ENCODE measurements around the gene C13orf46. TPM values are rescaled to one million over a fixed set of nuclear protein-coding genes. Genes with fewer than 3 reads are reported as not detected.

The C13orf46 gene
- total RNA-seq, 1 experiment from 2014 or later = 0.33 TPM

DNA sequence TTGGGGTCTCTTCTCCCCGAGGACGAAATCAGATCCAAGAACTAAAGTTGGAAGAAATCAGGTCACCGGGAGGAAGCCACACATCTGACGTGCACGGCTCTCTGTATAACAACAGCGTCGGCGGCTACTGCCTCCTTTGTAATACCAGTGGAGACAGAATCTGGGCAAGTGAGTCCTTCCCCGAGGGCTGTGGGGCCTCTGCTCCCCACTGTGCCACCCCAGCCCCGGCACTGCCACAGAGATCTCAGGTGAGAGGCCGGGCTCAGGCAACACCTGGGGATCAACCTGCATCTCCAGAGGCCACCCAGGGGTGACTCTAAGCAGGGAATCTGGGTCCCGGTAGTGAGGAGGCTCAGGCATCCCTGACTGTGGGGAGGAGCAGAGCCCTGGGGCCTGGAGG lies 33.7 kb upstream of the C13orf46 start:
- intact Hi-C loops (cut with micrococcal nuclease; ENCODE audit: unreplicated experiment) = no loop called here
- TF ChIP-seq, protein P1, sequence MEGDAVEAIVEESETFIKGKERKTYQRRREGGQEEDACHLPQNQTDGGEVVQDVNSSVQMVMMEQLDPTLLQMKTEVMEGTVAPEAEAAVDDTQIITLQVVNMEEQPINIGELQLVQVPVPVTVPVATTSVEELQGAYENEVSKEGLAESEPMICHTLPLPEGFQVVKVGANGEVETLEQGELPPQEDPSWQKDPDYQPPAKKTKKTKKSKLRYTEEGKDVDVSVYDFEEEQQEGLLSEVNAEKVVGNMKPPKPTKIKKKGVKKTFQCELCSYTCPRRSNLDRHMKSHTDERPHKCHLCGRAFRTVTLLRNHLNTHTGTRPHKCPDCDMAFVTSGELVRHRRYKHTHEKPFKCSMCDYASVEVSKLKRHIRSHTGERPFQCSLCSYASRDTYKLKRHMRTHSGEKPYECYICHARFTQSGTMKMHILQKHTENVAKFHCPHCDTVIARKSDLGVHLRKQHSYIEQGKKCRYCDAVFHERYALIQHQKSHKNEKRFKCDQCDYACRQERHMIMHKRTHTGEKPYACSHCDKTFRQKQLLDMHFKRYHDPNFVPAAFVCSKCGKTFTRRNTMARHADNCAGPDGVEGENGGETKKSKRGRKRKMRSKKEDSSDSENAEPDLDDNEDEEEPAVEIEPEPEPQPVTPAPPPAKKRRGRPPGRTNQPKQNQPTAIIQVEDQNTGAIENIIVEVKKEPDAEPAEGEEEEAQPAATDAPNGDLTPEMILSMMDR (IDR thresholded peaks at IDR 0.05; ENCODE audit: unreplicated experiment) = no peak

DNA sequence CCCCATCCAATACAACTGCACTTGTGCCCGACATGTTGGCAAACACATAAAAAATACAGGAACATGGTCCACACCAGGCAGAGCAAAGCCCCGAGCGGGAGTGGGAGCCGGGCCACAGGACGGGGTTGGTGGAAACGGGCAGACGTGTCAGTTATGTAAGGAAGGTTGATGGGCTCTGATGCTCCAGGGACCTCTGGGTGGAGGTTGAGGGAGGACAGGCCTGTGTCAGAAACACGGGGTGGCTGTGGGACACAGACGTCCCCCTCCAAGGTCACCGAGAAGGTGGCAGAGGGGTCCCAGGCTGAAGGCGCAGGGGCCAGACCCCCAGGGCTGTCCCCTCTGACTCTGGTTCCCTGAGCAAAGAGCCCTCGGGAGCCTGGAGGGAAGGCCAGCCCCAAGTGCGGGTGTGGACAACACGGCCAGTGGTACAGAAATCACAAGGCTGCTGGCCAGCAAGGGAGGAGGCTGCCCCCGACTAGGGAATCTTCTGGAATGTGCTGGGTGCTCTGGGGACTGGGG lies 31.4 kb upstream of the C13orf46 start:
- Mint-ChIP-seq H3K36me3 (ENCODE audit: insufficient read depth, unreplicated experiment) (no peaks in the 10 kb centered on the region), H3K27me3 (ENCODE audit: unreplicated experiment) (no peaks in the 10 kb centered on the region), H3K9me3 (ENCODE audit: low read depth, unreplicated experiment) (no peaks in the 10 kb centered on the region), H3K4me3 (ENCODE audit: low read depth, unreplicated experiment) (no peak overlapping the region), H3K4me1 (ENCODE audit: low read depth, unreplicated experiment) (no peaks in the 10 kb centered on the region), H3K27ac (ENCODE audit: unreplicated experiment) (no peak overlapping the region)
- intact Hi-C loops (cut with micrococcal nuclease; ENCODE audit: unreplicated experiment) = no loop called here
- BruUV-seq (replicated peaks) = no TSS peak
- CTCF ChIA-PET = no interaction called here
- no peak for DNase-seq
- TF ChIP-seq, protein P1 (IDR thresholded peaks at IDR 0.05; ENCODE audit: unreplicated experiment) = no peak

More for the DNA sequence above, 33.7 kb upstream of the C13orf46 start:
- DNase-seq = no peak
- H3K27me3 Mint-ChIP-seq (ENCODE audit: unreplicated experiment) = no peaks in the 10 kb centered on the region
- CTCF ChIA-PET = no interaction called here
- H3K36me3 Mint-ChIP-seq (ENCODE audit: insufficient read depth, unreplicated experiment) = no peaks in the 10 kb centered on the region
- no peak overlapping the region for H3K27ac Mint-ChIP-seq (ENCODE audit: unreplicated experiment)
- no peaks in the 10 kb centered on the region for H3K4me1 Mint-ChIP-seq (ENCODE audit: low read depth, unreplicated experiment)
- H3K4me3 Mint-ChIP-seq (ENCODE audit: low read depth, unreplicated experiment) = no peak overlapping the region
- H3K9me3 Mint-ChIP-seq (ENCODE audit: low read depth, unreplicated experiment) = no peaks in the 10 kb centered on the region
- no TSS peak for BruUV-seq (replicated peaks)

DNA sequence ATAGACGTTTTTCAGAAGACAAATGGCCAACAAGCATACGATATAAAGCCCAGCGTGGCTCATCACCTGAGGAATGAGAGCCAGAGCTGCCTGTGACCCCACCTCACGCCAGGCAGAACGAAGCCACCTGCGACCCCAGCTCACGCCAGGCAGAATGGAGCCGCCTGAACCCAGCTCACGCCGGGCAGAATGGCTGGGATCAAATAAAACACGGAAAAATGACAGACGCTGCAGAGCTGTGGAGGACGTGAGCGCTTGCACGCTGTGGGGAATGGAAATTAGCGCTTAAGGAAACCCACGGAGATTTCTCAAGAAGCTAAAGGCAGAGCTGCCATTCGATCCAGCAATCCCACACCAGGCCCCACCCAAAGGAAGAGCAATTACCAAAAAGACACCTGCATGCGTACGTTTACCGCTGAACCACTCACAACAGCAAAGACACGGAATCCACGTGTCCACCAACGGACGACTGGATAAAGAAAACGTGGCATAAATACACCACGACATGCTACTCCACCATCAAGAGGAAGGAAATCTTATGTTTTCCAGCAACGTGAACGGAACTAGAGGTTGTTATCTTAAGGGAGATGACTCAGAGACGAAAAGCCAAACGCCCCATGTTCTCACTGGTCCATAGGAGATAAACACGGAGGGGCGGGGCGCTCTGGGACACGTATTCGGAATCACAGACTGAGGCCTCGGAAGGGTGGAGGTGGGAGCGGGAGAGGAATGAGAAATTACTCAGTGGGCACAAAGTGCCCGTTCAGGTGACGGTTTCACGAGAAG lies 30.7 kb upstream of the C13orf46 start:
- Mint-ChIP-seq H3K9me3 (ENCODE audit: low read depth, unreplicated experiment) (no peaks in the 10 kb centered on the region), H3K36me3 (ENCODE audit: insufficient read depth, unreplicated experiment) (no peaks in the 10 kb centered on the region), H3K27ac (ENCODE audit: unreplicated experiment) (no peak overlapping the region), H3K27me3 (ENCODE audit: unreplicated experiment) (no peaks in the 10 kb centered on the region), H3K4me1 (ENCODE audit: low read depth, unreplicated experiment) (no peaks in the 10 kb centered on the region), H3K4me3 (ENCODE audit: low read depth, unreplicated experiment) (no peak overlapping the region)
- TF ChIP-seq, protein P1 (IDR thresholded peaks at IDR 0.05; ENCODE audit: unreplicated experiment) = no peak
- BruUV-seq (replicated peaks) = no TSS peak
- CTCF ChIA-PET = no interaction called here
- DNase-seq = no peak
- intact Hi-C loops (cut with micrococcal nuclease; ENCODE audit: unreplicated experiment) = no loop called here

DNA sequence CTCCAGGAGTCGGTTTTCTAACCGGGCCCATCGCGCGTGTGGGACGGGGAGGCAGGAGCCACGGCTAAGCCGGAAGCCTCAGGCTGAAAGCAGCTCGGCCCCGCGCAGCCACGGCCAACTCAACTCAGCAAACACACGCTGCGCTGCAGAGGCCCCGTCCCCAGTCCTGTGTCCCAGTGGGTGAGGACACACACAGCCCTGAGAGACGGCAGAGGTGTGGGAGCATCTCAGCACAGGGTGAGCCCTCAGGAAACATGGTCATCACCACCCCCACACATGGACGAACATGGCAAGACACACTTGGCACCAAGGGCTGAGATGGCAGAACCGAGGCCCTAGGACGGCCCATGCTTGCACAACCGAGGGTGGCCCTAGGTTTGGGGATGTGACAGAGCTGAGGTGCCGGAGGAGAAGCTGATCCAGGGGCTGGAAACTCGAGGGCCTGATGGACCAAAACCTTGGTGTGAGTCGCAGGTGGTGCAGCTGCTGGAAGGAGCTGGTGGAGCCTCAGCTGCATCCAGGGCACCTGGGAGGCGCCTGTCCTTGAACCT lies 29.0 kb upstream of the C13orf46 start:
- no peaks in the 10 kb centered on the region for H3K36me3 Mint-ChIP-seq (ENCODE audit: insufficient read depth, unreplicated experiment)
- H3K4me3 Mint-ChIP-seq (ENCODE audit: low read depth, unreplicated experiment) = no peak overlapping the region
- no peaks in the 10 kb centered on the region for H3K9me3 Mint-ChIP-seq (ENCODE audit: low read depth, unreplicated experiment)
- no peaks in the 10 kb centered on the region for H3K4me1 Mint-ChIP-seq (ENCODE audit: low read depth, unreplicated experiment)
- no TSS peak for BruUV-seq (replicated peaks)
- TF ChIP-seq, protein P1 (IDR thresholded peaks at IDR 0.05; ENCODE audit: unreplicated experiment) = no peak
- H3K27ac Mint-ChIP-seq (ENCODE audit: unreplicated experiment) = no peak overlapping the region
- intact Hi-C loops (cut with micrococcal nuclease; ENCODE audit: unreplicated experiment) = no loop called here
- no peaks in the 10 kb centered on the region for H3K27me3 Mint-ChIP-seq (ENCODE audit: unreplicated experiment)
- no peak for DNase-seq
- CTCF ChIA-PET = no interaction called here
